IPS-18a (cell line): Measurements from ENCODE around the gene CDK5R2.

ENCODE experiments used
- H3K27ac ChIP-seq: one replicate; pipeline ENCODE4 v1.5.1; 2013; ENCODE audit warnings: low read length
- H3K27me3 ChIP-seq: one replicate; pipeline ENCODE4 v1.6.1; 2013; ENCODE audit warnings: mild to moderate bottlenecking, low read length; ENCODE audit not compliant: control insufficient read depth, insufficient read depth
- H3K36me3 ChIP-seq: one replicate; pipeline ENCODE4 v1.6.1; 2013; ENCODE audit warnings: low read depth, low read length; ENCODE audit not compliant: control insufficient read depth
- H3K4me1 ChIP-seq: one replicate; pipeline ENCODE4 v1.6.1; 2013; ENCODE audit warnings: low read depth, low read length; ENCODE audit not compliant: control insufficient read depth
- H3K4me3 ChIP-seq: one replicate; pipeline ENCODE4 v1.5.1; 2013; ENCODE audit warnings: low read length
- H3K9ac ChIP-seq: one replicate; pipeline ENCODE4 v1.6.1; 2013; ENCODE audit warnings: mild to moderate bottlenecking, low read length, moderate library complexity
- H3K9me3 ChIP-seq: one replicate; pipeline ENCODE4 v1.6.1; 2013; ENCODE audit warnings: low read depth, low read length; ENCODE audit not compliant: control insufficient read depth

The CDK5R2 gene

GRCh38 chr2:218953366-218953954 lies 6.0 kb upstream of the CDK5R2 start:
- no peaks in the 10 kb centered on the region for H3K4me1 ChIP-seq
- peaks cover 29% of the 10 kb centered on the region for H3K27me3 ChIP-seq
- no peaks in the 10 kb centered on the region for H3K9me3 ChIP-seq
- no peak overlapping the region for H3K4me3 ChIP-seq
- H3K27ac ChIP-seq: no peak overlapping the region
- H3K36me3 ChIP-seq: no peaks in the 10 kb centered on the region
- no peak overlapping the region for H3K9ac ChIP-seq

- Histone ChIP-seq H3K27ac (no peak overlapping the region), H3K27me3 (peaks cover 42% of the 10 kb centered on the region), H3K4me3 (no peak overlapping the region), H3K4me1 (no peaks in the 10 kb centered on the region), H3K9me3 (no peaks in the 10 kb centered on the region), H3K36me3 (no peaks in the 10 kb centered on the region), H3K9ac (no peak overlapping the region)
These were observed 4.7 kb upstream of the CDK5R2 start for GRCh38 chr2:218954541-218955300.

GRCh38 chr2:218956039-218956438 lies 3.4 kb upstream of the CDK5R2 start:
- H3K36me3 ChIP-seq: no peaks in the 10 kb centered on the region
- H3K27me3 ChIP-seq: peaks cover 55% of the 10 kb centered on the region
- H3K4me3 ChIP-seq: no peak overlapping the region
- peaks cover under 1% of the 10 kb centered on the region for H3K4me1 ChIP-seq
- H3K9ac ChIP-seq: no peak overlapping the region
- H3K9me3 ChIP-seq: no peaks in the 10 kb centered on the region
- no peak overlapping the region for H3K27ac ChIP-seq

- no peak overlapping the region for H3K9ac ChIP-seq
- H3K27ac ChIP-seq: no peak overlapping the region
- H3K27me3 ChIP-seq: peaks cover 71% of the 10 kb centered on the region
- no peaks in the 10 kb centered on the region for H3K9me3 ChIP-seq
- peaks cover 5% of the 10 kb centered on the region for H3K4me1 ChIP-seq
- H3K36me3 ChIP-seq: no peaks in the 10 kb centered on the region
- H3K4me3 ChIP-seq: no peak overlapping the region
These were observed 1.8 kb upstream of the CDK5R2 start for GRCh38 chr2:218957671-218958070.

- no peak overlapping the region for H3K4me3 ChIP-seq
- peaks cover 72% of the 10 kb centered on the region for H3K27me3 ChIP-seq
- H3K9me3 ChIP-seq: no peaks in the 10 kb centered on the region
- H3K36me3 ChIP-seq: no peaks in the 10 kb centered on the region
- no peak overlapping the region for H3K27ac ChIP-seq
- H3K9ac ChIP-seq: no peak overlapping the region
- peaks cover 5% of the 10 kb centered on the region for H3K4me1 ChIP-seq
These were observed 1.2 kb upstream of the CDK5R2 start for GRCh38 chr2:218958276-218958675.

GRCh38 chr2:218959761-218960308 lies 369 bp downstream of the CDK5R2 start:
- Histone ChIP-seq H3K4me3 (peak overlapping the region; percentile 61), H3K27me3 (peaks cover 76% of the 10 kb centered on the region), H3K27ac (no peak overlapping the region), H3K9me3 (no peaks in the 10 kb centered on the region), H3K4me1 (peaks cover 18% of the 10 kb centered on the region), H3K9ac (no peak overlapping the region), H3K36me3 (no peaks in the 10 kb centered on the region)

GRCh38 chr2:218960309-218961165 lies 1.1 kb downstream of the CDK5R2 start:
- Histone ChIP-seq H3K9ac (no peak overlapping the region), H3K4me3 (peak overlapping the region; percentile 0), H3K27me3 (peaks cover 71% of the 10 kb centered on the region), H3K27ac (no peak overlapping the region), H3K4me1 (peaks cover 18% of the 10 kb centered on the region), H3K36me3 (no peaks in the 10 kb centered on the region), H3K9me3 (no peaks in the 10 kb centered on the region)

GRCh38 chr2:218961229-218961628 lies 1.8 kb downstream of the CDK5R2 start:
- H3K27ac ChIP-seq: no peak overlapping the region
- no peaks in the 10 kb centered on the region for H3K9me3 ChIP-seq
- peaks cover 69% of the 10 kb centered on the region for H3K27me3 ChIP-seq
- no peak overlapping the region for H3K9ac ChIP-seq
- H3K36me3 ChIP-seq: no peaks in the 10 kb centered on the region
- H3K4me3 ChIP-seq: peak overlapping the region; percentile 0
- peaks cover 18% of the 10 kb centered on the region for H3K4me1 ChIP-seq

- Histone ChIP-seq H3K9ac (no peak overlapping the region), H3K4me3 (peak overlapping the region; percentile 0), H3K4me1 (peaks cover 18% of the 10 kb centered on the region), H3K9me3 (no peaks in the 10 kb centered on the region), H3K27me3 (peaks cover 63% of the 10 kb centered on the region), H3K27ac (no peak overlapping the region), H3K36me3 (no peaks in the 10 kb centered on the region)
These were observed 2.4 kb downstream of the CDK5R2 start for GRCh38 chr2:218961651-218962570.

GRCh38 chr2:218962859-218963492 lies 3.5 kb downstream of the CDK5R2 start:
- H3K4me1 ChIP-seq: peaks cover 18% of the 10 kb centered on the region
- H3K9me3 ChIP-seq: no peaks in the 10 kb centered on the region
- no peak overlapping the region for H3K9ac ChIP-seq
- H3K27ac ChIP-seq: no peak overlapping the region
- peak overlapping the region; percentile 67 for H3K4me3 ChIP-seq
- H3K36me3 ChIP-seq: no peaks in the 10 kb centered on the region
- peaks cover 60% of the 10 kb centered on the region for H3K27me3 ChIP-seq
